Tibial nerve (tissue), 4 donors: ENCODE results near the gene FANCC.

ENCODE experiments used
- EP300 ChIP-seq, 2 donors: sonication (generic); formaldehyde crosslinking; IDR thresholded peaks; one replicate each; pipeline ENCODE4 v1.6.1; 2017; ENCODE audit warnings: antibody characterized with exemption in 2 of 2, mild to moderate bottlenecking in 1 of 2
- POLR2A ChIP-seq, 2 donors: fragments of 450-650 bp; IDR thresholded peaks; one replicate each; pipeline ENCODE4 v1.6.1; 2017; ENCODE audit warnings: antibody characterized with exemption in 2 of 2, mild to moderate bottlenecking in 2 of 2, moderate library complexity in 2 of 2
- TF ChIP-seq, protein P1 (sequence below), 5 experiments: fragments of 200-600 bp in 3 of 5; fragments of 450-650 bp in 2 of 5; sonication (generic) in 3 of 5; IDR thresholded peaks; one replicate each; pipeline ENCODE4 v1.5.1; 2016 to 2019; ENCODE audit warnings: antibody characterized with exemption in 5 of 5, mild to moderate bottlenecking in 3 of 5, moderate library complexity in 2 of 5

DNA sequence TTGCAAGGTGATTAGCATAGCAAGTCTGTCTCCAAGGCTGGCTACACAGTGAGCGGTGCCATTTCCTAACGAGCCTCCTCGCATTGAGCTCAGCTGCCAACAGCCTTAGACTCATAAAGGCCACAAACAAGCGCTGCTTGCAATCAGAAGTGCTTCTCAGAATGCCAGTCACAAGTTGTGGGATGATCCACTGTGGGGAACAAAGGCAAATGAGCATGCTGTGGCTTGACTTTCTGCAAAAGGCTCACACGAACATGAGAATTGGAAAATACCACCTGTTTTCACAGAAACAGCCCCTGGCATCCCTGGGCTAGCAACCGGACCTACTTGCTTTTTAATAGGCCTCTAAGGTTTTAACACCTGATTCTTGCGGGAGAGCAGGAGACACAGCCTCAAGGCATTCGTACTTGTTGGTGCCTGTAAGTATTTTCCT, 215.5 kb downstream of the FANCC start:
- TF ChIP-seq, protein P1, sequence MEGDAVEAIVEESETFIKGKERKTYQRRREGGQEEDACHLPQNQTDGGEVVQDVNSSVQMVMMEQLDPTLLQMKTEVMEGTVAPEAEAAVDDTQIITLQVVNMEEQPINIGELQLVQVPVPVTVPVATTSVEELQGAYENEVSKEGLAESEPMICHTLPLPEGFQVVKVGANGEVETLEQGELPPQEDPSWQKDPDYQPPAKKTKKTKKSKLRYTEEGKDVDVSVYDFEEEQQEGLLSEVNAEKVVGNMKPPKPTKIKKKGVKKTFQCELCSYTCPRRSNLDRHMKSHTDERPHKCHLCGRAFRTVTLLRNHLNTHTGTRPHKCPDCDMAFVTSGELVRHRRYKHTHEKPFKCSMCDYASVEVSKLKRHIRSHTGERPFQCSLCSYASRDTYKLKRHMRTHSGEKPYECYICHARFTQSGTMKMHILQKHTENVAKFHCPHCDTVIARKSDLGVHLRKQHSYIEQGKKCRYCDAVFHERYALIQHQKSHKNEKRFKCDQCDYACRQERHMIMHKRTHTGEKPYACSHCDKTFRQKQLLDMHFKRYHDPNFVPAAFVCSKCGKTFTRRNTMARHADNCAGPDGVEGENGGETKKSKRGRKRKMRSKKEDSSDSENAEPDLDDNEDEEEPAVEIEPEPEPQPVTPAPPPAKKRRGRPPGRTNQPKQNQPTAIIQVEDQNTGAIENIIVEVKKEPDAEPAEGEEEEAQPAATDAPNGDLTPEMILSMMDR (IDR thresholded peaks at IDR 0.05): no peak
- peak in 1 of 2 donors; percentile 46 for TF ChIP-seq POLR2A (IDR thresholded peaks at IDR 0.05)
- peak in 1 of 2 donors; percentile 78 for TF ChIP-seq EP300 (IDR thresholded peaks at IDR 0.05)
